Neuronal stem cell (in vitro differentiated cells): ENCODE data around the gene ALDH3A1.
A peak's percentile ranks its signal among the peaks of the same experiment; 100 is the strongest.

Experiments used
- DNase-seq: peaks from one replicate; pipeline ENCODE4 v3.0.0-alpha.2; 2013; ENCODE audit warnings: low spot score
- H2AFZ ChIP-seq: one replicate; pipeline ENCODE4 v1.6.1; 2013; ENCODE audit warnings: mild to moderate bottlenecking, low read length, inconsistent platforms
- H2AK5ac ChIP-seq: 2 replicates; pipeline ENCODE4 v1.6.1; 2013; ENCODE audit warnings: low read depth, mild to moderate bottlenecking, inconsistent platforms, low read length, moderate library complexity, mixed read lengths
- H2BK120ac ChIP-seq: 2 replicates; pipeline ENCODE4 v1.6.1; 2013; ENCODE audit warnings: low read depth, mild to moderate bottlenecking, inconsistent platforms, low read length, moderate library complexity, mixed read lengths
- H2BK12ac ChIP-seq: one replicate; pipeline ENCODE4 v1.6.1; 2013; ENCODE audit warnings: low read length, inconsistent platforms
- H2BK15ac ChIP-seq: 2 replicates; pipeline ENCODE4 v1.6.1; 2013; ENCODE audit warnings: mild to moderate bottlenecking, low read length, inconsistent platforms, mixed read lengths
- H2BK5ac ChIP-seq: one replicate; pipeline ENCODE4 v1.6.1; 2013; ENCODE audit warnings: inconsistent platforms, mild to moderate bottlenecking, low read length, moderate library complexity
- H3K14ac ChIP-seq: one replicate; pipeline ENCODE4 v1.6.1; 2013; ENCODE audit warnings: low read length, inconsistent platforms
- H3K18ac ChIP-seq: 2 replicates; pipeline ENCODE4 v1.6.1; 2013; ENCODE audit warnings: low read length, inconsistent platforms
- H3K23ac ChIP-seq: 2 replicates; pipeline ENCODE4 v1.6.1; 2013; ENCODE audit warnings: low read depth, mild to moderate bottlenecking, mixed read lengths, low read length, inconsistent platforms; ENCODE audit not compliant: poor library complexity
- H3K27ac ChIP-seq: replicated peaks from 3 replicates; pipeline ENCODE4 v1.5.1; 2013; ENCODE audit warnings: low read length, inconsistent platforms
- H3K27me3 ChIP-seq, 3 experiments: 2 replicates each; pipeline ENCODE4 v1.6.1; 2013; ENCODE audit warnings: low read length in 3 of 3, mild to moderate bottlenecking in 2 of 3, inconsistent platforms in 1 of 3, low read depth in 1 of 3, mixed read lengths in 1 of 3, moderate library complexity in 1 of 3; ENCODE audit not compliant: control insufficient read depth in 3 of 3, insufficient read depth in 3 of 3
- H3K36me3 ChIP-seq, 2 donors: replicated peaks in 1 of 2; 2 replicates each; pipeline ENCODE4 v1.6.1; 2013; ENCODE audit warnings: low read length in 2 of 2; ENCODE audit not compliant: control insufficient read depth in 2 of 2, insufficient read depth in 2 of 2
- H3K4ac ChIP-seq: 2 replicates; pipeline ENCODE4 v1.6.1; 2013; ENCODE audit warnings: inconsistent platforms, mild to moderate bottlenecking, low read length, moderate library complexity
- H3K4me1 ChIP-seq, 2 donors: 1 replicate in 1 of 2; 2 replicates in 1 of 2; pipeline ENCODE4 v1.6.1; 2013; ENCODE audit warnings: low read length in 2 of 2, low read depth in 1 of 2; ENCODE audit not compliant: control insufficient read depth in 2 of 2, insufficient read depth in 1 of 2
- H3K4me2 ChIP-seq: one replicate; pipeline ENCODE4 v1.6.1; 2013; ENCODE audit warnings: mild to moderate bottlenecking, low read length, inconsistent platforms; ENCODE audit not compliant: insufficient read depth, poor library complexity, severe bottlenecking
- H3K4me3 ChIP-seq, 2 donors: 2 replicates each; pipeline ENCODE4 v1.5.1; 2013; ENCODE audit warnings: low read length in 2 of 2, mild to moderate bottlenecking in 2 of 2, inconsistent platforms in 1 of 2, moderate library complexity in 1 of 2
- H3K79me1 ChIP-seq: one replicate; pipeline ENCODE4 v1.6.1; 2013; ENCODE audit warnings: low read depth, mild to moderate bottlenecking, inconsistent platforms, low read length, moderate library complexity
- H3K9ac ChIP-seq: one replicate; pipeline ENCODE4 v1.6.1; 2013; ENCODE audit warnings: mild to moderate bottlenecking, low read depth, low read length, inconsistent platforms; ENCODE audit not compliant: poor library complexity
- H3K9me3 ChIP-seq, 2 donors: replicated peaks in 1 of 2; 2 replicates each; pipeline versions ENCODE3 to v1.6.1; 2013; ENCODE audit warnings: low read length in 2 of 2, mild to moderate bottlenecking in 2 of 2, inconsistent platforms in 1 of 2, low read depth in 1 of 2, mixed read lengths in 1 of 2, moderate library complexity in 1 of 2; ENCODE audit not compliant: control insufficient read depth in 2 of 2, insufficient read depth in 1 of 2
- H4K8ac ChIP-seq: one replicate; pipeline ENCODE4 v1.6.1; 2013; ENCODE audit warnings: low read depth, mild to moderate bottlenecking, inconsistent platforms, low read length, moderate library complexity
- H4K91ac ChIP-seq: one replicate; pipeline ENCODE4 v1.6.1; 2013; ENCODE audit warnings: low read length, low read depth, mild to moderate bottlenecking, inconsistent platforms; ENCODE audit not compliant: poor library complexity
- WGBS, 2 donors: extraction: QIAGEN DNeasy Blood & Tissue Kit; methylation state at CpG; one replicate each; pipeline ENCODE4 v1.1.7; 2013; ENCODE audit warnings: missing lambda C conversion rate in 2 of 2, mixed read lengths in 1 of 2; ENCODE audit not compliant: insufficient read length in 2 of 2, insufficient replicate concordance in 1 of 2; ENCODE audit errors: extremely low coverage in 2 of 2; 5-methylcytosine and 5-hydroxymethylcytosine counted together

ALDH3A1 gene

GRCh38 chr17:19753661-19754463 is 5.8 kb upstream of the ALDH3A1 start:
- no peak overlapping the region for H2AK5ac ChIP-seq
- no peak overlapping the region for H3K4me3 ChIP-seq
- no peak overlapping the region for H3K4me2 ChIP-seq
- H3K27me3 ChIP-seq, result peaks cover 0 to 40% (median 0%) of the 10 kb centered on the region in 3 experiments
- H3K4ac ChIP-seq, result no peak overlapping the region
- H3K4me1 ChIP-seq, result peaks cover 0 to 3% of the 10 kb centered on the region in 2 donors
- H3K36me3 ChIP-seq, result no peaks in the 10 kb centered on the region
- H2BK12ac ChIP-seq, result no peak overlapping the region
- H3K9ac ChIP-seq, result no peak overlapping the region
- no peak overlapping the region for H2BK15ac ChIP-seq
- H2BK5ac ChIP-seq, result no peak overlapping the region
- no peak overlapping the region for H3K23ac ChIP-seq
- no peak overlapping the region for H3K14ac ChIP-seq
- H3K27ac ChIP-seq, result no peak overlapping the region
- H3K9me3 ChIP-seq, result no peaks in the 10 kb centered on the region
- H3K79me1 ChIP-seq, result no peaks in the 10 kb centered on the region
- peak overlapping the region; percentile 24 for H3K18ac ChIP-seq
- DNase-seq, result no peak
- no peak overlapping the region for H4K91ac ChIP-seq
- H2BK120ac ChIP-seq, result no peak overlapping the region
- H2AFZ ChIP-seq, result no peak overlapping the region
- WGBS, 2 donors, result no CpG with 5 or more reads among the region's 12 CpGs
- H4K8ac ChIP-seq, result no peak overlapping the region

GRCh38 chr17:19753051-19753509 is 5.0 kb upstream of the ALDH3A1 start:
- Histone ChIP-seq H3K9ac (peak overlapping the region; percentile 78), H2BK12ac (no peak overlapping the region), H2AK5ac (peak overlapping the region; percentile 78), H3K14ac (no peak overlapping the region), H3K4me1 (peaks cover 0 to 5% of the 10 kb centered on the region in 2 donors), H2BK120ac (no peak overlapping the region), H3K18ac (peak overlapping the region; percentile 84), H2AFZ (no peak overlapping the region), H3K27me3 (peaks cover 0 to 47% (median 0%) of the 10 kb centered on the region in 3 experiments), H3K9me3 (no peaks in the 10 kb centered on the region), H4K91ac (peak overlapping the region; percentile 86), H3K79me1 (no peaks in the 10 kb centered on the region), H3K36me3 (no peaks in the 10 kb centered on the region), H3K4me3 (no peak overlapping the region), H3K4me2 (no peak overlapping the region), H3K23ac (no peak overlapping the region), H2BK5ac (peak overlapping the region; percentile 16), H4K8ac (no peak overlapping the region), H2BK15ac (peak overlapping the region; percentile 38), H3K27ac (no peak overlapping the region), H3K4ac (peak overlapping the region; percentile 44)
- no CpG with 5 or more reads among the region's 12 CpGs for WGBS, 2 donors
- no peak for DNase-seq

- WGBS, 2 donors, result no CpG with 5 or more reads among the region's 15 CpGs
- H3K27ac ChIP-seq, result no peak overlapping the region
- DNase-seq, result no peak
Measured at GRCh38 chr17:19752216-19753050, 4.3 kb upstream of the ALDH3A1 start.

GRCh38 chr17:19750835-19751234 is 2.7 kb upstream of the ALDH3A1 start:
- no peak overlapping the region for H2BK5ac ChIP-seq
- no peak for DNase-seq

More at GRCh38 chr17:19752216-19753050, 4.3 kb upstream of the ALDH3A1 start:
- Histone ChIP-seq H4K8ac (no peak overlapping the region), H2AFZ (no peak overlapping the region), H2BK120ac (no peak overlapping the region), H3K36me3 (no peaks in the 10 kb centered on the region), H3K23ac (no peak overlapping the region), H2BK15ac (peak overlapping the region; percentile 38), H3K27me3 (peaks cover 0 to 53% (median 0%) of the 10 kb centered on the region in 3 experiments), H3K4ac (peak overlapping the region; percentile 44), H3K9me3 (no peaks in the 10 kb centered on the region), H2BK12ac (no peak overlapping the region), H3K14ac (no peak overlapping the region), H3K4me3 (no peak overlapping the region), H3K4me1 (peaks cover 0 to 5% of the 10 kb centered on the region in 2 donors), H4K91ac (peak overlapping the region; percentile 86), H2AK5ac (peak overlapping the region; percentile 78), H3K18ac (peak overlapping the region; percentile 84), H3K9ac (peak overlapping the region; percentile 78), H3K4me2 (no peak overlapping the region), H3K79me1 (no peaks in the 10 kb centered on the region), H2BK5ac (peak overlapping the region; percentile 16)

More at GRCh38 chr17:19750835-19751234, 2.7 kb upstream of the ALDH3A1 start:
- Histone ChIP-seq H2BK120ac (no peak overlapping the region), H2AK5ac (no peak overlapping the region), H3K23ac (no peak overlapping the region), H2BK12ac (no peak overlapping the region), H4K91ac (no peak overlapping the region), H3K9me3 (no peaks in the 10 kb centered on the region), H4K8ac (no peak overlapping the region), H3K36me3 (no peaks in the 10 kb centered on the region), H2BK15ac (no peak overlapping the region), H3K4me3 (peak overlapping the region in 1 of 2 donors; percentile 14), H3K4me2 (no peak overlapping the region), H3K14ac (no peak overlapping the region), H3K27ac (no peak overlapping the region), H3K27me3 (peaks cover 0 to 58% (median 0%) of the 10 kb centered on the region in 3 experiments), H2AFZ (no peak overlapping the region), H3K9ac (no peak overlapping the region), H3K79me1 (no peaks in the 10 kb centered on the region), H3K4me1 (peaks cover 0 to 5% of the 10 kb centered on the region in 2 donors), H3K18ac (no peak overlapping the region), H3K4ac (no peak overlapping the region)
- no CpG with 5 or more reads among the region's 3 CpGs for WGBS, 2 donors
